ENCODE results near the gene GTF2A1.
"Not testable (repeated sequence)": the region's sequence is repeated elsewhere in the genome, so short reads cannot be mapped to it uniquely, and the experiment has no call there.

The GTF2A1 gene

DNA sequence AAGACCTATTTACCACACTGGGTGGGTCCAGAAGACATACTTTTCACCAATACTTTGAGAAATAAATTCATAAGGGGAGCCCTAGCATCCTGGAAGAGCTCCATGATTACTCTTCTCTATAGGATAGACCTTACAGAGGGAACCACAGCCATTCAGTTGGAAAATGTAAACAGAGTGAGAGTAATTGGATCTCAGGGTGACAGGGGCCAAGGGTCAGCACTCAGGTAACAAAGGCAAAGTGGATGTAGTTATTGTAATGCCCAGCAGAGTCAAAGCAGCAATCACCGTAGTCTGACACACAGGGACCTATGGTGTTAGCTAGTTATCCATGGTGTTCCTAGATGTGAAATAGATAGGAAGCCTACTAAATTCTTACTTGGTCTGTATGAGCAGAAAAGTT is 10.8 kb upstream of the GTF2A1 start:
- DNase-seq (ENCODE audit: low read depth) = no peak

DNA sequence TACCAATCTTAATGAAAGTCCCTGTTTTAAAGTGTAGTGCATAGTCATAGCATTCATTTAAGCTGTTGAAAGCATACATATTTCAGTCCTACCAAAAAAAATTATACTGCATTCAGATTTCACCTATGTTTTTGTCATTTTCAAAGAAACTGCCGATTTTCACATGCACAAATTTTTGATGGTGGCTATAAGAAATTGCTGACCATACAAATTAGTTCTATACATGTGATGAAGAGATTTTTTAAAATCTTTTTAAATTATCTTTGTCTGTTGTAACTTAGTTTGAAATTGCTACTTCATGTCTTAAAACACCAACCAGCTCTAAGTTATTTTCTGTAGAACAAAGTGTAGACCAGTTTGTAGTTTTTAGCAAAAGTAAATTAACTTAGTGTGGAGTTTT is 3.5 kb upstream of the GTF2A1 start:
- DNase-seq (ENCODE audit: low read depth) = no peak

DNA sequence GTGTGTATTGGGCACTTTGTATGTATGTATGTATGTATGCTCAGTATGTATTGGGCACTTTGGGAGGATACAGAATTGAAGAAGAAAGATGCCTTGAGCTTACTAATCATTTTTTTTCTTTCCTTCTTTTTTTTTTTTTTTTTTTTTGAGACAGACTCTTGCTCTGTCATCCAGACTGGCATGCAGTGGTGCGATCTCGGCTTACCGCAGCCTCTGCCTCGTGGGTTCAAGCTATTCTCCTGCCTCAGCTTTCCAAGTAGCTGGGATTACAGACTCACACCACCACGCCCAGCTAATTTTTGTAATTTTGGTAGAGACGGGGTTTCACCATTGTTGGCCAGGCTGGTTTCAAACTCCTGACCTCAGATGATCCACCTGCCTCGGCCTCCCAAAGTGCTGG is 3.0 kb upstream of the GTF2A1 start:
- DNase-seq (ENCODE audit: low read depth) = not testable (repeated sequence)

DNA sequence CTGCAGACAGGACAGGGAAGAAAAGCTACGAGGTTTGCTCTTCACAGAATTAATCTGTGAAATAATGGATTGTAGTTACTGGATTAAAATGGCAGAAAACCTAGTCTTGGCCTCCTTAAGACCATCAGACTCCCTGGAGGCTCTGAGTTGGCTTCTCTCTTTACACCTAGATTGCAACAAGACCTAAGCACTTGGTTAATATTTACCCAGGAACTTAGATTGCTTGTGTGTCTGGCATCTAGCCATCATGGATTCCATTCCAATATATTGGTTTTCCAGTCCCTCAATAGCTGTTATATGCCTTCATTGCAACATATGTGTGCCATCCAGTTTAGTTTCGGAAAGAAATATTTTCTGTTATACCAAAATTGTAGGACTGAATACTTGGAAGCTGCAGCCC is 1.9 kb upstream of the GTF2A1 start:
- DNase-seq (ENCODE audit: low read depth) = no peak

DNA sequence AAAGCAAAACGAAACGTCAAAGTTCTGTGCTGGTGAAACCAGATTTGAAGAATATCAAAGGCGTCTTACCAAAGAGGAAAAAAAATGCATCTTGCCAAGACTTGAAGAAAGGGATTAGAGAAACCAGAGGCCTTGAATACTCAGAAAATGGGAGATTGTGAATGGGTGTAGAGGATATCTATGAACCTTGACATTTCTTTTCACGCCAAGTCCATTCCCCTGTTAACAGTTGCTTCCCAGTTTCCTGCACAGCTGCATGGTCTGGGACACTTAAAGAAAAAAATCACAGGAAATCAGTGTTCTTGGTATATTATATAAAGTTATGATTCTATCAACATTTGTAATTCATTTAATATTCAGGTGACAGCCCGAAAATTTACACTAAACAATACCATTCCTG is 1.4 kb upstream of the GTF2A1 start:
- DNase-seq (ENCODE audit: low read depth) = no peak

DNA sequence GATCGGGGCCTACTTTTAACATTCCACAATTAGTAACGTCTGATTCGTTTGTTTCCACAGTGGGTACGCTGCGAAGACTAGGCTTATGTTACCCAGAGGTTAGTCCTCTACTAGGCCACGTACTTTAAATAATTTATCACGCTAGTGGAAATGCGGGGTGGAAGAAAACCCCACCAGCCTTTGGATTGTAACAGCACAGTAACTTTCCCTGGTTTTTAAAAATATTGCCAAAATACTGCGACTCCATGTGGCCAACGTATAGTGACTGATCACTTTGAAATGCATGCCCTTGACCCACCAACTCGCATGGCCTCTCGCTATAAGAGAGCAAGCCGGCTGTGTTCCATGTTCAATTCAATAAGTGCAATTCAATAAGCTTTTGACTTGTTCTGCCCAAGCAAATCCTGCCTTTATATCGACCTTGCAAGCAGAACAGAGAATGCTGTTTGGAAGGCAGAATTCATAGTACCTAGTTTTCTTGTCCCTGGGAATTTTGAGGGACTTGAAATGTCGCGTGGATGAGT is 882 bp upstream of the GTF2A1 start:
- no peak for DNase-seq (ENCODE audit: low read depth)

DNA sequence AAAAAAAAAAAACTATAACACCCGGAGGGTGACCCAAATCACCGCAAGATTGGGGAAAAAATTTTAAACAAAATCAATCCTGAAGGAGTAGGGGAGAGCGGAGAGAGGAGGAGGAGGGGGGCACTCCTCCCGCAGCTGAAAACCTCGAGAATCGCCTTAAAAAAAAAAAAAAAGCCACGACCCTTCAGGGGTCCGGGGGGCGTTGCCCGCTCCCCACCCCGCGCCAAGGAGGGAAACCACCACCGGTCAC is 254 bp downstream of the GTF2A1 start:
- DNase-seq (ENCODE audit: low read depth) = no peak

DNA sequence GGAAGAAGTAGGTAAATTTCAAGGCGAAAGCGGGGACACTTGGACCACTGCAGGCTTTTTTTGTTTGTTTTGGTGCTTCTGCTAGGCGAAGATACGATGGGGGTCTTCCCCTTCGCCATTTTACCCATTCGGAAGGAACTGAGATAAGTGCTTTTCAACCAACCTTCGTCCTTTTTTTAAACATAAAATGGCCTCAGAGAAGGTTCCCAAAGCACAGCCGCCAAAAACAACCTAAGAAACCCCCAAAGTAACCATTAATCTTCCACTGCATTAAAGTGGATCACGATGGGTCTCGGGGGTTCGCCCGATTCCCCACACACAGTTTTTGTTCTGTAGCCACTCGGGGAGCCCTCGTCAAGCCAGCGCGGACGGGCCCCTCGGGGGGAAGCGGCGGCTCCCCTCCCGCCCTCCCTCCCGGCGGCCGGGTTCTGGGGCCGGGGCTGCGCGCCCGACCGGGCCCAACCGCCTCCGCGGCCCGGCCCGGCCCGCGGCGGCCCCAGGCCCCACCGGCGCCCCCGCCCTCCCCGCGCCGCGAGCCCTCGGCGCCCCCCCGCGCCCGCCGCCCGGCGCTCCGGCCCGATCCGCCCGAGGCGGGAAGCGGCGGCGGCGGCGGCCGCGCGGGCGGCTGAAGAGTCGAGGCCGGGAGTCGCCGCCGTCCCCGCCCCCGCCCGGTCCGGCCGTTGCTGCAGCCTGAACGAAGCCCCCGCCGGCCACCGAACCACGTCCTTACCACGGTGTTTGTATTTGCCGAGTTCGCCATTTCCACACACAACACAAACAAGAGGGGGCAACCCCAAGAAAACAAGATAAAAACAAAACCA is 790 bp downstream of the GTF2A1 start:
- DNase-seq (ENCODE audit: low read depth) = no peak

DNA sequence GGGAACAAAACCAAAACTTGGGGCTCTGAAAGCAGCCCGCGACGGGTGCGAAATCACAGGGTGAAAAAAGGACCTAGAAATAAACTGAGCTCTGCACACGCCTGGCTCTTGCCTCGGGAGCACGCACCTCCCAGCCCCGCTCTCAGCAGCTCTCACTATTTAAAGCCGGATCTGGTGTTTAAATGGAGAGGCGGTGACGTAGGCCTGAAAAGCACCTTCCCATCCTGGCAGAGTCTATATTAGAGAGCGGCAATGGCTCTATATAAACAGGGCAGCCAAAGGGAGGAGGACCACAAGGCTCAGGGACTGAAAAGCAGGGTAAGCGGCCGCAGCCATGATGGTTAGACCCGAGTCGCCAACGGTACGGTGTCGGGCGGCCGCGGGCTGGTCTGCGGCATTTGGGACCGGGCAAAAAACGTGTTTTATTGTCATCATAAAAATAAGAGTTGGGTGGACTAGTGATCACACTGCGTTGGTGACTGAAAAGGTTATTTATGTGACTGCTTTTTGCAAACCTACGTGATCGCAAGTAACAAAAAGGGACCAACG is 1.5 kb downstream of the GTF2A1 start:
- peak; percentile 97 for DNase-seq (ENCODE audit: low read depth)

DNA sequence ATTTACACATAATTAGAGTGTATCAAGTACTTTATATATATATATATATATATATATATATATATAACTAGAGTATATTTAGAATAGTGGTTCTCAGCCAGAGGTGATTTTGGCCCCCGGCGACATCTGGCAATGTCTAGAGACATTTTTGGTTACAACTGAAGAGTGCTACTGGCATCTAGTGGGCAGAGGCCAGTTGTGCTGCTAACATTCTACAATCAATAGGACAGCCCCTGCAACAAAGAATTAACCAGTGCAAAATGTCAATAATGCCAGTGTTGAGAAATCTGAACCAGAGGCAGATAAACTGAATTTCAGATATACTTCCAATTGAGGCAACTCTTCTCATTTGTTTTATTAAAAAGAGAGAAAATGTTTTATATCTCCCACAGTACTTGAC is 8.9 kb downstream of the GTF2A1 start:
- DNase-seq (ENCODE audit: low read depth) = no peak

DNA sequence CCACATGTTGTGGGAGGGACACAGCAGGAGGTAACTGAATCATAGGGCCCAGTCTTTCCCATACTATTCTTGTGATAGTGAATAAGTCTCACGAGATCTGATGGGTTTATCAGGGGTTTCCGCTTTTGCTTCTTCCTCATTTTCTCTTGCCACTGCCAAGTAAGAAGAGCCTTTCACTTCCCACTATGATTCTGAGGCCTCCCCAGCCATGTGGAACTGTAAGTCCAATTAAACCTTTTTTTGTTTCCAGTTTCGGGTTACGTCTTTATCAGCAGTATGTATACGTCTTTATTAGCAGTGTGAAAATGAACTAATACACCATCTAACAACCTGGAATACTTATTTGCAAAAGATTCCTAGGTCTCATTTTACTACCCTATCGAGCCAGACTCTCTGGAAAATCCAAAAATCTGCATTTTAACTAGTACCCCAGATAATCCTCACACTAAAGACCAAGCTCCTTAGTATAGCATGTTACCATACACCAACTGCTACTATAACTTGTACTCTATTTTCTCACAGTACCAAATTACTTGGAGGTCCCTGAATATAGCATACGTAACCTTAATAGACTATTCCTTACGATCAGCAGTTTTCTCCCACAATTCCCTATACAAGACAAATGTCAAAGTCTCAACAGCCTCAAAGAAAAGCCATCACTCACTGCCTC is 11.5 kb downstream of the GTF2A1 start:
- no peak for DNase-seq (ENCODE audit: low read depth)

DNA sequence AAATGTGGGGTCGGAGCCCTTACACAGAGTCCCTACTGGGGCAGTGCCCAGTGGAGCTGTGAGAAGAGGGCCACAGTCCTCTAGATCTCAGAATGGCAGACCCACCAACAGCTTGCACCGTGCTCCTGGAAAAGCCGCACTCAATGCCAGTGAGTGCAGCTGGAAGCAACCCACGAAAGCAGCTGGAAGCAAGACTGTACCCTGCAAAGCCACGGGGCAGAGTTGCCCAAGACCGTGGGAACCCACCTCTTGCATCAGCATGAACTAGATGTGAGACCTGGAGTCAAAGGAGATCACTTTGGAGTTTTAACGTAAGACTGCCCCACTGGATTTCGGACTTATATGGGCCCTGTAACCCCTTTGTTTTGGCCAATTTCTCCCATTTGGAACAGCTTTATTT is 12.3 kb downstream of the GTF2A1 start:
- DNase-seq (ENCODE audit: low read depth) = no peak

DNA sequence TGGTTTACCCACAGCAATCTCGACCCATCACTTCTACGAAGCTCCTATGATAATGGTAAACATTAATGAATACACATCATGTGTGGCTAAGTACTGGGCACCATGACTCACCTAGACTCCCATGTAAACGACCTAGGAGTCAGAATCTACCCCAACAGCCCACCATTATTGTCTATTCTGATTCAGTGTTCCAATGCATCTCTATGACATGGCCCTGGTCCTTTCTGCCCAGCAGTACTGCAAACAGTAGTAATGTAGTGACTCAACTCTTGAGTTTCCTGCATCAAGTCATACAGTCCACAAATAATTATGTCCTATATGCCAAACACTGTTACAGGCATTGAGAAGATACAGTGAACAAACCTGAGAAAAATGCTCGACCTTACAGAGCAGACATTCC is 14.6 kb downstream of the GTF2A1 start:
- no peak for DNase-seq (ENCODE audit: low read depth)

DNA sequence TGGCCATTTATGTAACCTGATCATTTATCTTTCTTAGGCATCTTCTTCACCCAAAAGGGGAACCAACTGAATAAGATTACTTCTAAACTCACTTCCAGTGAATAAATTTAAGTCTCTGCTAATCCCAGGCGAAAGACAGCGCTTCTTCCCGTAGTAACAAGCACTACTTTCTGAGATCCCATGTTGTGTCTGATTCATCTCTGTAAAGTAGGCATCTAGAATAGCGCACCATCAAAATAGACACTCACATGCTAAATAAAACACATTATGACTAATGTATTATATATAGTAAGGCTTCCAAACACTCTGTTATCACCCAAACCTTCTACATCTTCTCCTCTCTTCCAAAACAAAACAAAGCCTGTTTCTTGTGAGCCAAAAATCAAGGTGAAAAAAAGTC is 15.1 kb downstream of the GTF2A1 start:
- no peak for DNase-seq (ENCODE audit: low read depth)

DNA sequence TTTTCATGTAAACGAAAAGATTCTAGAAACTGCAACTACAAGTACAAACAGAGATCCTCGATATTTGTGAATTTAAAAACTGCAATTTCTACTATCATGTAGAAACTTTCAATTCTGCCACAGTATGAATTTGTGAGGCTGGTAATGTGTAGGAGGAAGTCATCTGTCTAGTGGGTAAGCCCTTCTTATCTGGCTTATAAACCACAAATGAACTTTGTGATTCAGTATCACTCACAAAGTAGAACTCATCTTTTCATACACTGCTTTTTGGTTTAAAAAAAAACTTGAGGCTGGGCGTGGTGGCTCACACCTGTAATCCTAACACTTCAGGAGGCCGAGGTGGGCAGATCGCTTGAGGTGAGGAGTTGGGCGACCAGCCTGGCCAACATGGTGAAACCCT is 20.7 kb downstream of the GTF2A1 start:
- DNase-seq (ENCODE audit: low read depth) = no peak

DNA sequence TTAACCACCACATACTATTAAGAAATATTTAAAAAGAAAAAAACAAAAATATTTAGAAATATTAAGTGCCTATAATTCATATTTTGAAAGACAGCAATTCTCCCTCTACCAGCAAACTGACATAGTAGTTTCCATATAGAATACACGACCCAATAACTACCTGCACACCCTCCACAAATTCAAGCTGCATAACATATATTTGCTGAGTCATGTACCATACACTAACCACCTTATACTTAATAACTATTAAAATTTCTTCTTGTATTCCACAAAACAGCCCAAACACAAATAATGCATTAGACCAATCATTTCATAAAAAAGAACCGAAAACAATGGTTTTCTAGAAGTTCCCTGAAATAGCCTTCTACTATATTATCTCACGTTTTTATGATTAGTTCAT is 21.7 kb downstream of the GTF2A1 start:
- no peak for DNase-seq (ENCODE audit: low read depth)

DNA sequence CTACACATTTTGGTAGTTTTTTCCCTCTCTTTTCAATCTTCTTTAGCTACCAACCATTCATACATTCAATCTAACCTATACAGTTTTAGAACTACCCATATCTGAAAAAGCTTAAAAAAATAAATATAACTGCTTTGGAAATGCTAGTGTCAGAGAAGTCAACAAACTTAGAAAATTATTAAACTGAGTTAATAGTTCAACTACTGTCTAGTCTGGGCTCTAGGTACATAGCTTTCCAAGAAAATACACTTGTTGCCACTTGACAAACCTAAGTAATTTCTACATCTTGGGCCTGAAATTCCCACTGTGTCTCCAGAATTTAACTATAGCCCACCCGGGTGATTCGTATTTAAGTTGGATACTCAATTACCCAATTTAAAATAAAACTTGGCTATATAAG is 22.1 kb downstream of the GTF2A1 start:
- no peak for DNase-seq (ENCODE audit: low read depth)

DNA sequence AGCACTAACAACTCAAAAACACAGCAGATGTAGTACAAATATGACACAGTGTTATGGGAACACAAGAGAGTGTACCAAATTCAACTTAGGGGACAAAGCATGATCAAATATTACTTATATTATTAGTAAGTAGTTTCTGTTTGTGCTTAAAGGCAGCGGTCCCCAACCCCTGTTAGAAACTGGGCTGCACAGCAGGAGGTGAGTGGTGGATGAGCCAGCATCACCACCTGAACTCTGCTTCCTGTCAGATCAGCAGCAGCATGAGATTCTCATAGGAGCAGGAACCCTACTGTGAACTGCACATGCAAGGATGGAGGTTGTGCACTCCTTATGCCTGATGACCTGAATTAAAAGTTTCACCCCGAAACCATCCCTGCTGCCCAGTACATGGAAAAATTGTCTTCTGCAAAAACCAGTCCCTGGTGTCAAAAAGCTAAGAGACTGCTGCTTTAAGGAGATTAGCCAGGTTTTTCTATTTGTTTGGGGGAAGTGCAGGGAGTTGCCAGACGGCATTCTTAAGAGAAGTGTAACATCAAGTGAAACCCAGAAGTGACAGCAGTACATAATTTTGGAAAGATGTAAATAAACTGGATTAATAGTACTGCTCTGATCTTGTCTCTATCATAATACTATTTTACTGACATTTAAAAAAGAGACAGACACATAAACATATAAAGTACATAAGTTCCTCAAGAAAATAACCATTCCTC is 26.7 kb downstream of the GTF2A1 start:
- DNase-seq (ENCODE audit: low read depth) = no peak

DNA sequence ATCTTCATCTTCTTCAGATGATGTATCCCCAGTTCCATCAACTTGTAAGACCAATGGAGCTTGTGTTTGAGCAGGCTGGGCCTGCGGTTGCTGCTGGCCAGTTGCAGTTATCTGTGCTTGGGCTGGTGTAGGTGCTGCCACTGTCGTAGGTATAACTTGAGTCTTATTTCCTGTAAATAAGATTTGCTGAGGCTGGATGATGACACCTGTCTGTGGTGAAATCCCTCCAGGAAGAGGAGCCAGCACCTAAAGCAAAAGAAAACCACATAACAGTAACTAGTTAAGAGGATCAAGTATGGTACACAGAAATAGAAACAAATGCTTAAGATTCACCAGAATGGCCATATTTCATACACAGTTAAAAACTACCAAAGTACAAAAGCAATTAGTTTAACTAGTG is 28.2 kb downstream of the GTF2A1 start:
- DNase-seq (ENCODE audit: low read depth) = no peak

DNA sequence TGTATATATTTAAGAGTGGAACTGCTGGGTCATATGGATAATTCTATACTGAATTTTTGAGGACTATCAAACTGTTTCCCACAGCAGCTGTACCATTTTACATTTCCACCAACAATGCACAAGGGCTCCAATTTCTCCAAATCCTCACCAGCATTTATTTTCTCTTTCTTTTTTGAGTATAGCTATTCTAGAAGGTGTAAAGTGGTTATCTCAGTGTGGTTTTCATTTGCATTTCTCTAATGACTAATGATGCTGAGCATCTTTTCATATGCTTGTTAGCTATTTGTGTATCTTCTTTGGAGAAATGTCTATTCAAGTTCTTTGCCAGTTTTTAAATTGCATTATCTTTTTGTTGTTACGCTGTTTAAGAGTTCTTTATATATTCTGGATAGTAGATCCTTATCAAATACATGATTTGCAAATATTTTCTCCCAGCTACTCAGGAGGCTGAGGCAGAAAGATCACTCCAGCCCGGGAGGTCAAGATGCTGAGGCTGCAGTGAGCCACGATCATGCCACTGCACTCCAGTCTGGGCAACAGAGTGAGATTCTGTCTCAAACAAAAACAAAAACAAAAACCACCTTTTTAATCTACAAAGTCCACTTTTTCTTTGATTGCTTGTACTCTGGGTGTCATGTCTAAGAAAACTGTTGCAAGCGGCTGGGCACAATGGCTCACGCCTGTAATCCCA is 32.8 kb downstream of the GTF2A1 start:
- DNase-seq (ENCODE audit: low read depth) = no peak

DNA sequence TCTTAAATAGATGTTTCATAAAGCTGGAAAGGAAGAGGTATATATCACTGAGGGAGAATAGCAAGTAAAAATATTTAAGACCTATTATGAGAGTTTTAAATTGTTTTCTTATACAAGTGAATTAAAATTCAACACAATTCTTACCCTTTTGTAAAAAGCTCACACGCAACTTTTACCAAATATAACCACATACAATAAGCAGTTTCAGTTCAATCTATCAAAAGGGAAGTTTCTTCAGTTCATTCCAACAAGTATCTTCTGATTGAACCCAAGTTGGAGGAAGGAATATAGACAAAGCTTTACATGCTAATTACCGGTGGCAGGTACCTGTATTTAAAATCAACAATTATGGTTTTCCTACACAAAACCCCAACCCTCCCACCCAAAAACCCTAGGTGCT is 41.1 kb downstream of the GTF2A1 start:
- DNase-seq (ENCODE audit: low read depth) = no peak

DNA sequence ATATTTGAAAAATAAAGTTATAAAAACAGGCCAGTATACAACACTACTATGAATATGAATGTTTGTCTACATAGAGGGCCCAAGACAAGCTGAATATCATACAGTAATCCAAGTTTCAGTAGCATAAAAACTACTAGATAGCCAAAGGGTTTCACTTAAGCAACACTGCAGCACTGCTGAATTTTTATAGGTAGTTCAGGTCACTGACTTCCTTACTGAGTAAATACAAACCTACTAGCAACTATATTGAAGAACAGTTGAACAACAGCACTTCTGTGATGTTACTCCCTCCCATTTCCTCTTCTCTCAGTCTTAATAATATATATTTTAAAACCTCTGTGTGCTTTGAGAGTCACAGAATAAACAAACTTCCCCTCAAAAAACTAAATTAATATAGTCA is 42.7 kb downstream of the GTF2A1 start:
- DNase-seq (ENCODE audit: low read depth) = no peak
